Measurements from ENCODE around the gene ACP5. TPM values are rescaled to one million over a fixed set of nuclear protein-coding genes. Genes with fewer than 3 reads are reported as not detected.

The ACP5 gene
- total RNA-seq, 1 donor from 2014 or later = 1.2 TPM

GRCh38 chr19:11535792-11536595, 41.5 kb downstream of the ACP5 start:
- H3K27me3 Mint-ChIP-seq (ENCODE audit: low read depth) = peaks cover 10% of the 10 kb centered on the region
- DNase-seq (ENCODE audit: low read depth, low spot score) = peak; percentile 92
- H3K4me3 Mint-ChIP-seq = peak overlapping the region; percentile 76
- TF ChIP-seq, protein P1, sequence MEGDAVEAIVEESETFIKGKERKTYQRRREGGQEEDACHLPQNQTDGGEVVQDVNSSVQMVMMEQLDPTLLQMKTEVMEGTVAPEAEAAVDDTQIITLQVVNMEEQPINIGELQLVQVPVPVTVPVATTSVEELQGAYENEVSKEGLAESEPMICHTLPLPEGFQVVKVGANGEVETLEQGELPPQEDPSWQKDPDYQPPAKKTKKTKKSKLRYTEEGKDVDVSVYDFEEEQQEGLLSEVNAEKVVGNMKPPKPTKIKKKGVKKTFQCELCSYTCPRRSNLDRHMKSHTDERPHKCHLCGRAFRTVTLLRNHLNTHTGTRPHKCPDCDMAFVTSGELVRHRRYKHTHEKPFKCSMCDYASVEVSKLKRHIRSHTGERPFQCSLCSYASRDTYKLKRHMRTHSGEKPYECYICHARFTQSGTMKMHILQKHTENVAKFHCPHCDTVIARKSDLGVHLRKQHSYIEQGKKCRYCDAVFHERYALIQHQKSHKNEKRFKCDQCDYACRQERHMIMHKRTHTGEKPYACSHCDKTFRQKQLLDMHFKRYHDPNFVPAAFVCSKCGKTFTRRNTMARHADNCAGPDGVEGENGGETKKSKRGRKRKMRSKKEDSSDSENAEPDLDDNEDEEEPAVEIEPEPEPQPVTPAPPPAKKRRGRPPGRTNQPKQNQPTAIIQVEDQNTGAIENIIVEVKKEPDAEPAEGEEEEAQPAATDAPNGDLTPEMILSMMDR (conservative IDR thresholded peaks at IDR 0.05) = peak; percentile 94
- no peaks in the 10 kb centered on the region for H3K36me3 Mint-ChIP-seq (ENCODE audit: low read depth)
- H3K4me1 Mint-ChIP-seq = peaks cover 22% of the 10 kb centered on the region
- peak overlapping the region; percentile 87 for H3K27ac Mint-ChIP-seq (ENCODE audit: unreplicated experiment)
- no peaks in the 10 kb centered on the region for H3K9me3 Mint-ChIP-seq

DNA sequence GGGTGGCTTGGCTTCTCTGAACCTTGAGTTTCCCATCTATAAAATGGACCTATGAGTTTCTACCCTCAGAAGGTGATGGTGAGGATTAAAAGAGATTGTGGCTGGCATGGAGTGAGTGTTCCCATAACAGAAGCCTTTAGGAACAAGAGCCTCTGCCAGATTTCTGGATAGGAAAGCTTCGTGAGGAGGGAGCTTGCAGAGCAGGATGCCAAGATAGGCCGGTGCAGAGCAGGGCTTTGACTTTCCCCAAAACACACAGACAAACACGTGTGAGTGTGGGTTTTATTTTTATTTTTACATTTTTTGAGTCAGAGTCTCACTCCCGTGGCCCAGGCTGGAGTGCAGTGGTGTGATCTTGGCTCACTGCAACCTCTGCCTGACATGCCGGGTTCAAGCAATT, 42.5 kb downstream of the ACP5 start:
- H3K4me1 Mint-ChIP-seq = peaks cover 27% of the 10 kb centered on the region
- peak overlapping the region; percentile 43 for H3K4me3 Mint-ChIP-seq
- TF ChIP-seq, protein P1 (conservative IDR thresholded peaks at IDR 0.05) = no peak
- no peak for DNase-seq (ENCODE audit: low read depth, low spot score)
- no peak overlapping the region for H3K27ac Mint-ChIP-seq (ENCODE audit: unreplicated experiment)
- H3K36me3 Mint-ChIP-seq (ENCODE audit: low read depth) = no peaks in the 10 kb centered on the region
- no peaks in the 10 kb centered on the region for H3K9me3 Mint-ChIP-seq
- peaks cover 5% of the 10 kb centered on the region for H3K27me3 Mint-ChIP-seq (ENCODE audit: low read depth)

GRCh38 chr19:11534538-11534937, 42.9 kb downstream of the ACP5 start:
- peaks cover 27% of the 10 kb centered on the region for H3K4me1 Mint-ChIP-seq
- TF ChIP-seq, protein P1 (conservative IDR thresholded peaks at IDR 0.05) = no peak
- no peak overlapping the region for H3K4me3 Mint-ChIP-seq
- no peak overlapping the region for H3K27ac Mint-ChIP-seq (ENCODE audit: unreplicated experiment)
- no peaks in the 10 kb centered on the region for H3K36me3 Mint-ChIP-seq (ENCODE audit: low read depth)
- no peaks in the 10 kb centered on the region for H3K9me3 Mint-ChIP-seq
- peaks cover 5% of the 10 kb centered on the region for H3K27me3 Mint-ChIP-seq (ENCODE audit: low read depth)
- DNase-seq (ENCODE audit: low read depth, low spot score) = no peak

DNA sequence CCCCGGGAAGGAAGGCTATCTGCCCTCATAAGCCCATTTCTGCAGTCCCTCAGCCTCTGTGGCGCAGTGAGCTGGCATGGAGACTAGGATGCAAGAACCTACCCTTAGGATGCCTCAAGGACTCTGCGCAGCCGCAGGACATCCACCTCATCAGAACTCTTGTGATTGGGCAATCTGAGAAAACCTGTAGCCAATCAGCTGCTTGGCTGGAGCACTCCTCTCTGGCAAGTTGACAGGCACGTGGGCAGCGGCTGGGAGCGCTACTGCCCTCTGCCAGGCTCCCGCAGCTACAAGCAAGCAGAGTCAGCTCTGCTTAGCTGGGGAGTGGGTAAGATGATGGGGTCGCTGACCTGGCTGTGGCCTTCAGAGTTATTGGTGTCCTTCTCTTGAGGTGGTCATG, 47.0 kb downstream of the ACP5 start:
- H3K4me1 Mint-ChIP-seq = peaks cover 23% of the 10 kb centered on the region
- peak overlapping the region; percentile 70 for H3K4me3 Mint-ChIP-seq
- H3K27ac Mint-ChIP-seq (ENCODE audit: unreplicated experiment) = no peak overlapping the region
- peaks cover 2% of the 10 kb centered on the region for H3K9me3 Mint-ChIP-seq
- peak; percentile 29 for DNase-seq (ENCODE audit: low read depth, low spot score)
- H3K27me3 Mint-ChIP-seq (ENCODE audit: low read depth) = no peaks in the 10 kb centered on the region
- no peaks in the 10 kb centered on the region for H3K36me3 Mint-ChIP-seq (ENCODE audit: low read depth)
- TF ChIP-seq, protein P1 (conservative IDR thresholded peaks at IDR 0.05) = peak; percentile 19

- Mint-ChIP-seq H3K27ac (ENCODE audit: unreplicated experiment) (peak within 1 kb of the TSS; percentile 95), H3K9me3 (peaks cover 2% of the 10 kb centered on the region), H3K4me3 (peak within 1 kb of the TSS; percentile 98), H3K36me3 (ENCODE audit: low read depth) (no peaks in the 10 kb centered on the region), H3K4me1 (peaks cover 21% of the 10 kb centered on the region), H3K27me3 (ENCODE audit: low read depth) (no peaks in the 10 kb centered on the region)
- DNase-seq (ENCODE audit: low read depth, low spot score) = peak; percentile 92
- TF ChIP-seq, protein P1 (conservative IDR thresholded peaks at IDR 0.05) = no peak
Measured at GRCh38 chr19:11528551-11529341, 48.7 kb downstream of the ACP5 start, which contains the start of gene ECSIT. Gene ECSIT, minus strand, starts transcription at chr19:11529134. Its CDS starts 9,964 bp downstream, at chr19:11519170.

Other genes starting within 250 kb of the ACP5 start
- 15.1 and 15.4 TPM in 2 replicates for gene RAB3D, start 238.0 kb downstream of the ACP5 start, total RNA-seq
- gene TMEM205, start 231.4 kb downstream of the ACP5 start, total RNA-seq = 34.8 and 36.1 TPM in 2 replicates
- 7.0 and 10.3 TPM in 2 replicates for gene CCDC159, start 231.1 kb downstream of the ACP5 start, total RNA-seq
- gene PLPPR2, start 222.2 kb downstream of the ACP5 start, total RNA-seq = 10.3 and 12.3 TPM in 2 replicates
- 2.9 and 3.5 TPM in 2 replicates for gene SWSAP1, start 203.0 kb downstream of the ACP5 start, total RNA-seq
- 3.5 and 4.5 TPM in 2 replicates for gene EPOR, start 193.3 kb downstream of the ACP5 start, total RNA-seq
- gene RGL3, start 158.3 kb downstream of the ACP5 start, total RNA-seq = 0.30 and 0.55 TPM in 2 replicates
- gene ODAD3, start 142.5 kb downstream of the ACP5 start, total RNA-seq = 2.2 and 3.1 TPM in 2 replicates
- 388 and 391 TPM in 2 replicates for gene PRKCSH, start 142.0 kb downstream of the ACP5 start, total RNA-seq
- gene ELAVL3, start 96.6 kb downstream of the ACP5 start, total RNA-seq = 39.7 and 42.8 TPM in 2 replicates
- gene ZNF653, start 71.8 kb downstream of the ACP5 start, total RNA-seq = 17.9 and 19.0 TPM in 2 replicates
- 46.0 and 49.4 TPM in 2 replicates for gene ECSIT, start 48.5 kb downstream of the ACP5 start, total RNA-seq
- gene CNN1, start 38.8 kb downstream of the ACP5 start, total RNA-seq = 1.6 and 1.8 TPM in 2 replicates
- gene ELOF1, start 18.4 kb downstream of the ACP5 start, total RNA-seq = 69.8 and 70.0 TPM in 2 replicates
- 22.2 and 26.9 TPM in 2 replicates for gene ZNF627, start 19.8 kb upstream of the ACP5 start, total RNA-seq
- gene ZNF823, start 161.3 kb upstream of the ACP5 start, total RNA-seq = 8.7 and 8.8 TPM in 2 replicates
- 3.9 and 5.7 TPM in 2 replicates for gene ZNF441, start 189.4 kb upstream of the ACP5 start, total RNA-seq
- gene ZNF491, start 220.9 kb upstream of the ACP5 start, total RNA-seq = 8.8 and 9.8 TPM in 2 replicates
- 19.7 and 22.2 TPM in 2 replicates for gene ZNF440, start 236.6 kb upstream of the ACP5 start, total RNA-seq